HPDE6-E6E7 (cell line): ENCODE results near the gene SAPCD2.
"Not testable (repeated sequence)": the region's sequence is repeated elsewhere in the genome, so short reads cannot be mapped to it uniquely, and the experiment has no call there.

Experiments
- DNase-seq: peaks from one replicate; pipeline ENCODE4 v3.0.0; 2011; ENCODE audit warnings: missing footprints; ENCODE audit errors: extremely low spot score

Gene SAPCD2

GRCh38 chr9:137064880-137065164, 5.5 kb downstream of the SAPCD2 start:
- DNase-seq, result no peak

DNA sequence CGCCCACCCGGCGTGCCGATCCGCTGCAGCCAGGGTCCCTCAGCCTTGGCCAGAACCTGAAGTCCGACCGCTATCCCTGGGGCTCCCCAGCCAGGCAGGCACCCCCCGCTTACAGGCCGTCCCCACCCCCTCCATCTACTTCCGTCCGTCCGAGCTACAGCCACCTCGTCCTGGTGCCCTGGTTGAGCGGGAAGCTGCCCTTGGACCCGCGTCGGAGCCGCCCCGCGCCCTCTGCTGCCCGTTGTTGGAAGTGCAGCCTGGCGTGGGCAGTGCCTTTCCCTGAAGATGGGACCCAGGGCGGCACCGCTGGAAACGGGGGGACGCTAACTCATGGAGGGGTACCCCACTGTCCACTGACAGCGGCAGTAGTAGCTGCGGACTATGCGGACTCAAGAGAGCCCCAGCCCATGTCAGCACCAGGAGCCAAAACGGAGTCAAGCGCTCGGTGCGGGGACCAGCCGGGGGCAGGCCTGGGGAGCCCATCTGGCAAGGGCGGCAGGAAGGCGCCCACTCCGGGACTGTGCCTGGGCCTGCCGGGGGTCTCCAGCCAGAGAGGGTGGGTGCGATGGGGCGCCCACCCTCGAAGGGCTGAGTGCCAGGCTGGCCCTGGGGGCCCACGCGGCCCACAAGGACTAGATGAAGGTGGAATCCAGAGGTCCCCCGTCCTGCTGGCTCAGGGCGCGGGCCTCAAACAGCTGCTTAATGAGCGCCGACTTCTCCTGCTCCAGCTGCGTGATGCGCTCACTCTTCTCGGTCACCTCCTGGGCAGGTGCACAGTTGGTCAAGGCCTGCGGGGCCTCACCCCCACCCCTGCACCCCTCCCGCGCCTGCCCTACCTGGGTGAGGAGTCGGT, 6.1 kb downstream of the SAPCD2 start:
- DNase-seq, result no peak

- no peak for DNase-seq
Observed at GRCh38 chr9:137063311-137064026, 6.9 kb downstream of the SAPCD2 start.

- not testable (repeated sequence) for DNase-seq
Observed at GRCh38 chr9:137062798-137063197, 7.6 kb downstream of the SAPCD2 start.

DNA sequence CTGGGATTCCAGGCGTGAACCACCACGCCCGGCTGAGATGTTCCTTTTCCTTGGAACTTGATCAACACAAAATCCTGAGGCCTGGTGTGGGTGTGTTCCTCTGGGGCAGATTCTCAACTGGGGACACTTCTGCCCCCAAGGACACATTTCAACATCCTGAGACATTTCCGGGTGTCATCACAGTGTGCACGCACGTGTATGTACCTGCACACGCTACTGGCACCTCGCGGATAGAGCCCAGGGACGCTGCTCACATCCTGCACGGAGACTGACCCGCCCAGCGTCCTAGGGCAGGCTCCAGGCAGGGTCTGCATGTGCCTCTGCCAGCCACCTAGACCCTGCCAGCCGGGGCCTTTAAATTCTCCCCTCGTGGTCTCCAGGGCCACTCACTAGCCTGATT, 8.0 kb downstream of the SAPCD2 start:
- DNase-seq, result no peak

GRCh38 chr9:137058521-137059234, 11.7 kb downstream of the SAPCD2 start:
- no peak for DNase-seq

GRCh38 chr9:137057545-137057944, 12.8 kb downstream of the SAPCD2 start:
- DNase-seq, result no peak

- DNase-seq, result no peak
Observed at GRCh38 chr9:137056739-137057415, 13.5 kb downstream of the SAPCD2 start.

- no peak for DNase-seq
Observed at GRCh38 chr9:137055385-137056364, 14.7 kb downstream of the SAPCD2 start.

GRCh38 chr9:137054932-137055384, 15.4 kb downstream of the SAPCD2 start:
- DNase-seq, result no peak

GRCh38 chr9:137053944-137054931, 16.1 kb downstream of the SAPCD2 start, which contains the start of gene ENTPD2:
Gene ENTPD2 (minus strand): TSS chr9:137054061. CDS start chr9:137053997, 64 bp downstream.
- DNase-seq, result no peak

DNA sequence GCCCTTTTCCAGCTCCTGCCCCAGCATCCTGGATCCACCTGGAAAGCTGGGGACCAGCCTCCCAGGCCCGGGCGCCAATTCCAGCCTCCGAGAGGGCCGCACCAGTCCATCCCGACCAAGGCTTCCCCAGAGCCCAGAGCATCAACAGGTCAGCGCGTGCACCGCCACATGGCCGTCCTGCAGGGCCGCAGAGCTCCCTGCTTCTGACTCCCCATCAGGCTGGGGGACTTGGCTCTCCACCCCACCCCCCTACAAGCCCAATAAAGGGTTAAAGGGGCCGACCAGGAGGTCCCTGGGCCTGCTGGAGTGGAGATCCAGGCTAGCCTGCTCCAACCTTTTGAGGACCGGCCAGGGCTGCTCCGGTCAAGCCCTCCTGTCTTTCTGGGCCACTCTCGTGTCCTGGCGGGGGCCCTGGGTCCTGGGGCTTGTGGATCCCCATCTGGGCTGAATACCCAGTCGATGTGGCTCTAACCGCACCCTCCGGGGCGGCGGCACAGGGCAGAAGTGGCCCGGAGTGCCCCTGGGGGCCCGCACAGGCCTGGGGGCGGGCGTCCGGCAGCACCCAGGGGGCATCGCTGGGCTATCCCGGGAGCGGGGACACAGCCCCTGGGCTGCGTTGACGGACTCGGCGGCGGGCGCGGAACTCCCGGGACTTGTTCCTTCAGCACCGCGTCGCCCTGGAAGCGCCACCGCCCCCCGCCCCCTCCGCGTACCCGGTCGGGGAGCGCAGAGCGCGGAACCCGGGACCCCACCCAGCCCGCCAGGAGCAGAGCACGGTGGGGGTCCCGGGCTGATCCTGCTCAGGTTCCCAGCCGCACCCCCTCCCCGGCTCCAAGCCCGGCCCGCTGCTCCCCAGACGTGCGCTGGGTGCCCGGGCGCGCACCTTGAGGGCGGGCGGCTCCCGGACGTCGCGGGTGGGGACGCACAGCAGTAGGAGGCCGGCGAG, 17.1 kb downstream of the SAPCD2 start:
- no peak for DNase-seq

GRCh38 chr9:137052293-137052692, 18.1 kb downstream of the SAPCD2 start:
- DNase-seq, result no peak

DNA sequence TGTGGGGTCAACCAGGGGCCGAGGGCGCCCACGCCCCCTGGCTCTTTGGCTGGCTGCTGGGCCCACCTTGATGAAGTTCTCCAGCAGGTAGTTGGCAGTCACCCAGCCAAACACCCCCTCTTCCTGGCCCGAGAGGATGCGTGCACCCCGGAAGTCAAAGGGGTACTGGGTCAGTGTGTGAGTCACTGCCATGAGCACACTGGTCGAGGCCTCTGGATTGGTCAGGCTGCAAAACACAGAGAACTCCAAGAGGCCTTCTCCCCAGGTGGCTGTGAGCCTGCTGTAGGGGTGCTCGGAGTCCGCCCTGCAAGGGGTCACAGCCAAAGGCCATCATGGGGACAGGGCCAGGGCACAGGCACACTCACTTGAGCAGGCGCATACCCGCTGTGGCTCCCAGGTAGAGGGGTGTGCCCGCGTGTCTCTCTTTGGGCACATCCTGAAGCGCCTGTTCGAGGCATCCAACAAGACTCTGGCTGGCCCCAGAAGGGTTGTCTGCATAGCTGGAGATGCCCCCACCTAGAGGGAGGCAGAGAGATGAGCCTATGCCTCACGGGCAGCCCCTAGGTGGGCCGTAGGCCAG, 19.1 kb downstream of the SAPCD2 start:
- no peak for DNase-seq

GRCh38 chr9:137050570-137050969, 19.8 kb downstream of the SAPCD2 start:
- DNase-seq, result no peak

- DNase-seq, result no peak
Observed at GRCh38 chr9:137049544-137050449, 20.6 kb downstream of the SAPCD2 start.
